BLaER1 (cell line): ENCODE data around the gene PRKCH.
"Not testable (repeated sequence)": the region's sequence is repeated elsewhere in the genome, so short reads cannot be mapped to it uniquely, and the experiment has no call there.

ENCODE experiments used
- H3K27ac ChIP-seq: shearing (Covaris generic); formaldehyde crosslinking; 2 replicates; pipeline ENCODE4 v1.8.1; 2022
- H3K27me3 ChIP-seq: shearing (Covaris generic); formaldehyde crosslinking; 2 replicates; pipeline ENCODE4 v1.8.1; 2022
- H3K36me3 ChIP-seq: shearing (Covaris generic); formaldehyde crosslinking; 2 replicates; pipeline ENCODE4 v1.8.1; 2022
- H3K4me1 ChIP-seq: shearing (Covaris generic); formaldehyde crosslinking; 2 replicates; pipeline ENCODE4 v1.8.1; 2022
- H3K4me2 ChIP-seq: shearing (Covaris generic); formaldehyde crosslinking; 2 replicates; pipeline ENCODE4 v1.8.1; 2022
- H3K4me3 ChIP-seq: shearing (Covaris generic); formaldehyde crosslinking; 2 replicates; pipeline ENCODE4 v1.8.1; 2022
- H3K9ac ChIP-seq: shearing (Covaris generic); formaldehyde crosslinking; 2 replicates; pipeline ENCODE4 v1.8.1; 2022
- H3K9me3 ChIP-seq: shearing (Covaris generic); formaldehyde crosslinking; 2 replicates; pipeline ENCODE4 v1.8.1; 2022
- H4K20me1 ChIP-seq: shearing (Covaris generic); formaldehyde crosslinking; 2 replicates; pipeline ENCODE4 v1.8.1; 2022
- Cebpa-rat ChIP-seq: shearing (Covaris generic); IDR thresholded peaks from 2 replicates; pipeline ENCODE4 v1.8.1; 2022

Gene PRKCH

DNA sequence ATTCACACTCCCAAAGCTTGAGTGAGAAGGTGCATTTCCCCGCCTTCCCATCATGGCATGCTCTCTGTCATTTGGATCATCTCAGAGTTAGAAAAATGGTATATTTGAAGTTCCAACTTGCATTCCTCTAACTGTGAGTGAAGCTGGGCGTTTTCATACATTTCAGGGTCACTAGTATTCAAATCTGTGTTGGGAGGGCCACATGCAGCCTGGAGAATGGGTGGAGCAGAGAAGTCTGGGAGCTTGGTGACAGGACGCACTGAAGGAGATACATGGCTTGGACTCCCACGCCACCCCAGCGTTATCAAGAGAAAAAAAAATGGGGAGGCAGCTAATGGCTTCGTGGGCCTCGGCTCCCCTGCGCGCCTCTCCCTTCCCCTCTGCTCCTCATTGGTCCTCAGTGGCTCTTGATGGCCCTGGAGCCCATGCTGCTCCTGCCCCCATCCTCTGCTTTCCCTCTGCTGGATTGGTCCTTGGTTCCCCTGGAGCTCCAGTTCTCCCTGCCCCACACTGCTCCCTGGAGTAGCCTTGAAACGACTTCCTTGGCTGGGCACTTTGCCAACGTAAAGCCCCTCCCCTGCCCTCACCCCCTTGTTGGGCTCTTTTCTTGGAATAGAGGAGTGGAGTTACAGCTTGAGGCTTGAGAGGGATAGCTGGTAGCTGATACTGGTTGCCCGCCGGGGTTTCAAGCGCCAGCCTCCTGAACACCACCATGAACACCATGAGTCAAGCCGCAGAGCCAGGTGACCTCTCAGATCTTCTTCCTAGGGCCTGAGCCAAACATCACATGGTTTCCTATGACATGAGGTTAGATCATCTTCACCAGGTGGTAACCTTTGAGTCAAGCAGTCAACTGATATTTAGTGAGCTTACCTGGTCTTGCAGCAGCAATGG, 139.6 kb downstream of the PRKCH start:
- Histone ChIP-seq H3K9me3 (peaks cover 21% of the 10 kb centered on the region), H4K20me1 (0 out of 2 replicates have a peak, but pooled peaks cover 4% of the 10 kb centered on the region), H3K27me3 (no peaks in the 10 kb centered on the region), H3K9ac (no peak overlapping the region), H3K4me3 (no peak overlapping the region), H3K4me1 (peaks cover 28% of the 10 kb centered on the region), H3K36me3 (peaks cover 63% of the 10 kb centered on the region), H3K4me2 (no peak overlapping the region), H3K27ac (peak overlapping the region; percentile 29)
- no peak for TF ChIP-seq Cebpa-rat

DNA sequence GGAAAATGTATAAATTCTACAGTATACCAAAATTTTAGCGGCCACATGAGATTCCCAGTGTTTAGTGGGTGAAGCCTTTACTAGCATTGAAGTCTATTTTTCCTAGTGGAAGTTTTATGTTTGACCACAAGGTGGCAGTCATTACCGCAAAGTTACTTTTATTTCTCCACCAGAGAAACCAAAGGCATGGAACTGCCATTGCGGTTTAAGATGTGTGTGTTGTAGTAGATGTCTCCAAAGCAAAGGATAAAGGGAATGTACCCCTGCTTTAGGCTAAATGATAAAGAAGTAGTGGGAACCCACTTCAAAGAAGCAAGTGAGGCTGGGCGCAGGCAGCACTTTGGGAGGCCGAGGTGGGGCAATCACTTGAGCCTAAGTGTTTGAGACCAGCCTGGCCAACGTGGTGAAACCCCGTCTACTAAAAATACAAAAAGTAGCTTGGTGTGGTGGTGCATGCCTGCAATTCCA, 140.5 kb downstream of the PRKCH start:
- Histone ChIP-seq H3K9ac (peak overlapping the region; percentile 27; the same call in 1 of the 2 replicates), H3K27ac (0 out of 2 replicates have a peak overlapping the region, but pooled peaks have one; percentile 49), H3K4me1 (peaks cover 26% of the 10 kb centered on the region), H3K4me3 (no peak overlapping the region), H3K27me3 (no peaks in the 10 kb centered on the region), H3K36me3 (peaks cover 69% of the 10 kb centered on the region), H3K9me3 (peaks cover 21% of the 10 kb centered on the region), H4K20me1 (0 out of 2 replicates have a peak, but pooled peaks cover 4% of the 10 kb centered on the region), H3K4me2 (peak overlapping the region; percentile 61)
- no peak for TF ChIP-seq Cebpa-rat

DNA sequence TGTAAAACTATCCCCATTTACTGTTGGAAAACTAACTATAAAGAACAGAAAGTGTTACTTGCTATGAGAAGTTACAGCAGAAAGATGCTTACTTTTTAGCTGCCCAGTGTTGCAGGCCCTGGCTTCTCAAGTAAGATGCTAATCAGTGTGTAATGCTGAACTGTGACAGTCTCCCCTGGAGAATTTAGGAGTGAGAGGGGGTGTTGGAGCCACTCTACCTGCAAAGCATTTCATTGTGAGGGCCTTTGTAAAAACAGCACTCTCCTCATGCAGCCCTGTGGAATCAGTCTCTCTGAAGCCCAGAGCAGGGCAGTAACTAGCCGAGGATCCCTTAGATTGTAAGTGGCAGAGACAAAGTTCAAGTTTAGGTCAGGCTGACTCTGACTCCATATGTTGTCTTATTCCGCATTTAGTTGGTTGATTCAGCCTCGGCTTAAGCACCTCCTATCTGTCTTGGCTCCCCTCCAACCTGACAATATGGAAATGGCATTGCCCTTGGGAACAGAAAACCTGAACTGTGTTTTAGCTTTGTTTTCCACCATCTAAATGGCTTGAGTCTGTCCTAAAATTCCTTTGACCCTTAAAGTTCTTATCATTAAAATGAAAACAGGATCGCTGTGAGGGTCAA, 141.3 kb downstream of the PRKCH start:
- TF ChIP-seq Cebpa-rat, result no peak
- Histone ChIP-seq H4K20me1 (0 out of 2 replicates have a peak, but pooled peaks cover 4% of the 10 kb centered on the region), H3K27ac (no peak overlapping the region), H3K9me3 (peaks cover 21% of the 10 kb centered on the region), H3K36me3 (peaks cover 67% of the 10 kb centered on the region), H3K9ac (no peak overlapping the region), H3K4me3 (no peak overlapping the region), H3K4me1 (peaks cover 22% of the 10 kb centered on the region), H3K27me3 (no peaks in the 10 kb centered on the region), H3K4me2 (peak overlapping the region; percentile 61)

DNA sequence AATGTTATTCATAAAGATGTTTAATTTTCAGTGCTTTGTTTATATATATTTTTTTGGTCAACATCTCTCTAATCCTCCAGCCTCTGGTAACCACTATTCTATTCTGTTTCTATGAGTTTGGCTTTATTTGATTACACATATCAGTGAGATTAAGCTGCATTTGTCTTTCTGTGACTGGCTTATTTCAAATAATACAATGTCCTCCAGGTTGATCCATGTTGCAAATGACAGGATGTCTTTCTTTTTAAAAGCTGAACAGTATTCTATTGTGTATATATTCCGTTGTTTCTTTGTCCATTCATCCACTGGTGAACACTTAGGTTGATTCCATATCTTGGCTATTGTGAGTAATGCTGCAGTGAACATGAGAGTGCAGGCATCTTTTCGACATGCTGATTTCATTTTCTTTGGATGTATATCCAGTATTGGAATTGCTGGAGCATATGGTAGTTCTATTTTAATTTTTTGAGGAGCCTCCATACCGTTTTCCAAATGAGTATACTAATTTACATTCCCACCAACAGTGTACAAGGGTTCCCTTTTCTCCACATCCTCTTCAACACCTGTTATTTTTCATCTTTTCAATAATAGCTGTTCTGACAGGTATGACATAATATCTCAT, 142.4 kb downstream of the PRKCH start:
- Histone ChIP-seq H3K36me3 (peaks cover 66% of the 10 kb centered on the region), H3K4me2 (no peak overlapping the region), H3K4me1 (peaks cover 22% of the 10 kb centered on the region), H3K4me3 (no peak overlapping the region), H3K27me3 (no peaks in the 10 kb centered on the region), H3K9me3 (peaks cover 21% of the 10 kb centered on the region), H4K20me1 (0 out of 2 replicates have a peak, but pooled peaks cover 4% of the 10 kb centered on the region), H3K27ac (no peak overlapping the region), H3K9ac (no peak overlapping the region)
- TF ChIP-seq Cebpa-rat, result no peak

DNA sequence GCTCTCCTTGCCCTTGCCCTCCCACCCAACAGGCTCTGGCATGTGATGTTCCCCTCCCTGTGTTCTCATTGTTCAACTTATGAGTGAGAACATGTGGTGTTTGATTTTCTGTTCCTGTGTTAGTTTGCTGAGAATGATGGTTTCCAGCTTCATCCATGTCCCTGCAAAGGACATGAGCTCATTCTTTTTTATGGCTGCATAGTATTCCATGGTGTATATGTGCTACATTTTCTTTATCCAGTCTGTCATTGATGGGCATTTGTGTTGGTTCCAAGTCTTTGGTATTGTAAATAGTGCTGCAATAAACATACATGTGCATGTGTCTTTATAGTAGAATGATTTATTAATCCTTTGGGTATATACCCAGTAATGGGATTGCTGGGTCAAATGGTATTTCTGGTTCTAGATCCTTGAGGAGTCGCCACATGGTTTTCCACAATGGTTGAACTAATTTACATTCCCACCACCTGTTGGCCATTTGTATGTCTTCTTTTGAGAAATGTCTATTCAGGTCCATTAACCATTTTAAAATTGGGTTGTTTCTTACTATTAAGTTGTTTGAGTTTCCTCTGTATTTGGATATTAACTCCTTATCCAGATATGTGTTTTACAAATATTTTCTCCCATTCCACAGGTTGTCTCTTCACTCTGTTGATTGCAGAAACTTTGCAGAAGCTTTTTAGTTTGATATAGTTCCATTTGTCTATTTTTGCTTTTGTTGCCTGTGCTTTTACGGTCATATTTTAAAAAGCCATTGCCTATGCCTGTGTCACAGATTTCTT, 143.4 kb downstream of the PRKCH start:
- H3K9ac ChIP-seq, H3K4me3 ChIP-seq, H3K27me3 ChIP-seq, H4K20me1 ChIP-seq, H3K27ac ChIP-seq, H3K4me2 ChIP-seq: not testable (repeated sequence)
- Histone ChIP-seq H3K4me1 (peaks cover 29% of the 10 kb centered on the region), H3K9me3 (peaks cover 21% of the 10 kb centered on the region), H3K36me3 (peaks cover 60% of the 10 kb centered on the region)

DNA sequence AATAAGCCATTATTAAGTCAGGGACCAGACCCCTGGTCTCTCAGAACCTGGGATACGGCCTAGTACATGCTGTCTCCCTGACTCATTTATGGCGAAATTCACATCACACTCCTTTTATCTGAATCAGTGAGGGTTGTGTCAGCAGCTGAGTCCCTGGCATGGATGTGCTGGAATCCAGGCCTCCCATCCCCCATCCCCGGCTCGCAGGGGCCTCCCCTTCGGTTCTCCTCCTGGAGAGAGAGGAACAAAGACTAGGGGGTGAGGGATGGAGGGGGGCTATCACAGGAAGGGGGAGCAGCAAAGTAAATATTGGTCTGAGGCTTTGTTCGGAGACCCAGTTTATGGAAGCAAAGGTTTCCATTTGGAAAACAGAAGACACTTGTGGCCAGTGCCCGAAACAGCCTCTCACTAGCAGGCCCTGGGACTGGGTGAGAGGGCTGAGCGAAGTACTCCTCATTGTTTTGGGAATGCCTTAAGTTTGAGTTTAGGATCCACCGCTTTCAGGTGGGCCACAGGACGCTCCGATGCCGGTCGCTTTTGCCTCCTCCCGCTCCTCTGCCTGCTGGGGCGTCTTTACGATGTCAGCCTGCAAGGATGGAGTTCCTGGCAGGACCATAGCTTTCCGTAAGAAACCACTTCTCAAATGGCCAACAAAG, 145.0 kb downstream of the PRKCH start:
- Histone ChIP-seq H3K9me3 (peaks cover 18% of the 10 kb centered on the region), H4K20me1 (no peaks in the 10 kb centered on the region), H3K9ac (no peak overlapping the region), H3K4me1 (peaks cover 40% of the 10 kb centered on the region), H3K27me3 (no peaks in the 10 kb centered on the region), H3K4me3 (no peak overlapping the region), H3K36me3 (peaks cover 43% of the 10 kb centered on the region), H3K4me2 (no peak overlapping the region), H3K27ac (0 out of 2 replicates have a peak overlapping the region, but pooled peaks have one; percentile 19)
- TF ChIP-seq Cebpa-rat, result no peak

DNA sequence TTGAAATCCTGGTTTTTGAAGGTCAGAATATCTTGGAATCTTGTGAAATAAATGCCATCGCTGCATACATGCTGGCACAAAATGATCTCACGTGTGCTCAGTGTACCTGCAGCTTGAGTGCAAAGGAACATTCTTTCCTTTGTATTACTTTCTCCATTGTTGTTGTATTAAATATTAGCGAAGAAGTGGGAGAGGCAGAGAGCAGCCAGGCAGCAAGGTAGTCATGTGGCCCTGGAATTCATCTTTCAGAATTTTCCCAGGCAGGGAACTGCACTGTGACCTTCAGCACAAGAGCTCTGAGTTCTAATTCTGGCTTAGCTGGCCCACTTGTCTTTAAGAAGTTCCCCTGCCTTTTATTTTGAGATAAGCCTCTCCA, 145.5 kb downstream of the PRKCH start:
- Histone ChIP-seq H3K4me2 (no peak overlapping the region), H3K4me1 (peaks cover 41% of the 10 kb centered on the region)

DNA sequence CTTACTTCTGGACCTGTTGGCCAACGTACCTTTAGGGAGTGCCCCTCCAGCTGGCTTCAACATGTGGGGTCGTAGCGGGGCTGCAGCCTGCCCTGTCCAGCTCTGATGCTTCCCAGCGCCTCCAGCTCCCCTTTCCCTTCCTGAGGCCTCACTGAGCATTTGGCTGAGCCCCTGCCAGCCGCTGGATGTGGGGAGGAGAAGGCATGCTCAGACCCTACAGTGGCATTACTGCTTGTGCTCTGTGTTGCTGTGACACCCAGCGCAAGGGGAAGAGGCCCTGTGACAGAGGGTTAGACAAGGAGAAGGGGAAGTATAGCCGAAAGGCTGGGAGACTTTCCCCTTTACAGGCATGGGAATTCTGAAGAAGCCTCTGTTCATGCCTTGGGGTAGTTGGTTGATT, 145.9 kb downstream of the PRKCH start:
- Histone ChIP-seq H3K9ac (no peak overlapping the region), H3K36me3 (peaks cover 42% of the 10 kb centered on the region), H3K4me2 (no peak overlapping the region), H3K27me3 (no peaks in the 10 kb centered on the region), H3K27ac (no peak overlapping the region; the same call in 1 of the 2 replicates), H3K9me3 (peaks cover 18% of the 10 kb centered on the region), H3K4me3 (no peak overlapping the region), H4K20me1 (no peaks in the 10 kb centered on the region), H3K4me1 (peaks cover 41% of the 10 kb centered on the region)
- TF ChIP-seq Cebpa-rat, result no peak

More for the DNA sequence above, 145.5 kb downstream of the PRKCH start:
- H3K36me3 ChIP-seq, result peaks cover 42% of the 10 kb centered on the region
- no peak for TF ChIP-seq Cebpa-rat
- H3K27ac ChIP-seq, result no peak overlapping the region
- H3K9me3 ChIP-seq, result peaks cover 18% of the 10 kb centered on the region
- no peak overlapping the region for H3K9ac ChIP-seq
- no peak overlapping the region for H3K4me3 ChIP-seq
- no peaks in the 10 kb centered on the region for H3K27me3 ChIP-seq
- no peaks in the 10 kb centered on the region for H4K20me1 ChIP-seq
